Measurements from ENCODE around the gene MDK.

DNA sequence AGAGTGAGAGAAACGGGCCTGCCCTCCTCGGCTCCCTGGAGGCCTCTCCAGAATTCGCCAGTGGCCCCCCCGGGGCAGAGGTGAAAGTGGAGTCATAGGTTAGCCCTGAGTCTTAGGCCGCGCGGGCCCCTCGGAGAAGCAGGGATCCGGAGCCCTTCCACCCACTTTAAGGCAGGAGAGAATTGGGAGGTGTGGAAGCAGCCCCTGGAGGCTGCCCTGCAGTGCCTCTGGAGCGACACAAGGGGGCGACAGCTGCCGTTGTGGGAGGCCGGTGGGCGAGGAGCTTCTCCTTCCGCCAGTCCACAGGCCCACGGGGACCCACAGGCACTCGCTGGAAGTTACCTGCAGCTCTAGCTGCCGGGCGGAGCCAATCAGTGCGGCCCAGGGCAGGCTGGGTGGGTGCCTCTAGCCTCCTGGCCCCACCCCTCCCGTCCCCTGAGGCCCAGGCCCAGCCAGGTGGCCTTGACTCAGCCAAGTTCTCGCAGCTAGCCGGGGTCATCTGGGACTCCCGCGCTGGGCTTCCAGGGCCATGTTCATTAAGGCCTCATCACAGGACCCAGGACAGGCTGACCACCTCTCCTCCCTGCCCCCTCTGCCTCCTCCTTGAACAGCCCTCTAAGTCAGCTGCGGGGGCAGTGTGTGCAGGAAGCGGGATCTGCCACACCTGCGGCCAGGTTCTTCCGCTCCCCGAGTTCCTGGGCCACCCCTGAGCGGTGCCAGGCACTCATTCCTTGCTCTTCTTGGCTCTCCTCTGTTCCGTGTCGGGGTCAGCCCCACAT is 29.2 kb upstream of the MDK start:
- TF ChIP-seq, protein P1, sequence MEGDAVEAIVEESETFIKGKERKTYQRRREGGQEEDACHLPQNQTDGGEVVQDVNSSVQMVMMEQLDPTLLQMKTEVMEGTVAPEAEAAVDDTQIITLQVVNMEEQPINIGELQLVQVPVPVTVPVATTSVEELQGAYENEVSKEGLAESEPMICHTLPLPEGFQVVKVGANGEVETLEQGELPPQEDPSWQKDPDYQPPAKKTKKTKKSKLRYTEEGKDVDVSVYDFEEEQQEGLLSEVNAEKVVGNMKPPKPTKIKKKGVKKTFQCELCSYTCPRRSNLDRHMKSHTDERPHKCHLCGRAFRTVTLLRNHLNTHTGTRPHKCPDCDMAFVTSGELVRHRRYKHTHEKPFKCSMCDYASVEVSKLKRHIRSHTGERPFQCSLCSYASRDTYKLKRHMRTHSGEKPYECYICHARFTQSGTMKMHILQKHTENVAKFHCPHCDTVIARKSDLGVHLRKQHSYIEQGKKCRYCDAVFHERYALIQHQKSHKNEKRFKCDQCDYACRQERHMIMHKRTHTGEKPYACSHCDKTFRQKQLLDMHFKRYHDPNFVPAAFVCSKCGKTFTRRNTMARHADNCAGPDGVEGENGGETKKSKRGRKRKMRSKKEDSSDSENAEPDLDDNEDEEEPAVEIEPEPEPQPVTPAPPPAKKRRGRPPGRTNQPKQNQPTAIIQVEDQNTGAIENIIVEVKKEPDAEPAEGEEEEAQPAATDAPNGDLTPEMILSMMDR (IDR thresholded peaks at IDR 0.05) = peak; percentile 87
- TF ChIP-seq EZH2 (IDR thresholded peaks at IDR 0.05) (no peak), EZH2phosphoT487 (IDR thresholded peaks at IDR 0.05) (no peak)
